HG03432 (cell line): Measurements from ENCODE around the gene CDC73.
"Not testable (repeated sequence)": the region's sequence is repeated elsewhere in the genome, so short reads cannot be mapped to it uniquely, and the experiment has no call there.

ENCODE experiments used
- ATAC-seq: cut with Tn5 transposase; IDR thresholded peaks from one replicate; pipeline ENCODE4 v1.9.1; 2021; ENCODE audit warnings: mild to moderate bottlenecking, moderate library complexity; ENCODE audit not compliant: unreplicated experiment

CDC73 gene

GRCh38 chr1:193275773-193276172 lies 153.9 kb downstream of the CDC73 start:
- no peak for ATAC-seq

GRCh38 chr1:193278968-193279367 lies 157.1 kb downstream of the CDC73 start:
- ATAC-seq = no peak

GRCh38 chr1:193281894-193282293 lies 160.1 kb downstream of the CDC73 start:
- ATAC-seq = no peak

- ATAC-seq = no peak
Measured at GRCh38 chr1:193283016-193283415, 161.2 kb downstream of the CDC73 start.

GRCh38 chr1:193284219-193284618 lies 162.4 kb downstream of the CDC73 start:
- no peak for ATAC-seq

GRCh38 chr1:193285641-193286040 lies 163.8 kb downstream of the CDC73 start:
- ATAC-seq = no peak

- not testable (repeated sequence) for ATAC-seq
Measured at GRCh38 chr1:193288548-193289080, 166.8 kb downstream of the CDC73 start.

- no peak for ATAC-seq
Measured at GRCh38 chr1:193293726-193294125, 171.9 kb downstream of the CDC73 start.

- peak; percentile 64 for ATAC-seq
Measured at GRCh38 chr1:193299038-193299437, 177.2 kb downstream of the CDC73 start.

GRCh38 chr1:193301746-193302145 lies 179.9 kb downstream of the CDC73 start:
- ATAC-seq = no peak

- no peak for ATAC-seq
Measured at GRCh38 chr1:193303849-193304248, 182.0 kb downstream of the CDC73 start.
